GM18499 (cell line): ENCODE results near the gene FOXB1.
A peak's percentile ranks its signal among the peaks of the same experiment; 100 is the strongest.

Source experiments
- ATAC-seq: cut with Tn5 transposase; IDR thresholded peaks from one replicate; pipeline ENCODE4 v1.9.1; 2021; ENCODE audit warnings: moderate number of reproducible peaks; ENCODE audit not compliant: insufficient read depth, unreplicated experiment

Gene FOXB1

GRCh38 chr15:60004009-60004845 is at the start of gene FOXB1:
FOXB1 (plus strand) TSS chr15:60004311; CDS start chr15:60004964, 653 bp downstream.
- ATAC-seq = no peak

GRCh38 chr15:59958288-59958687 is 45.8 kb upstream of the FOXB1 start:
- ATAC-seq = no peak

GRCh38 chr15:59960318-59960717 is 43.8 kb upstream of the FOXB1 start:
- ATAC-seq = no peak

- no peak for ATAC-seq
Measured at GRCh38 chr15:59963322-59963721, 40.8 kb upstream of the FOXB1 start.

DNA sequence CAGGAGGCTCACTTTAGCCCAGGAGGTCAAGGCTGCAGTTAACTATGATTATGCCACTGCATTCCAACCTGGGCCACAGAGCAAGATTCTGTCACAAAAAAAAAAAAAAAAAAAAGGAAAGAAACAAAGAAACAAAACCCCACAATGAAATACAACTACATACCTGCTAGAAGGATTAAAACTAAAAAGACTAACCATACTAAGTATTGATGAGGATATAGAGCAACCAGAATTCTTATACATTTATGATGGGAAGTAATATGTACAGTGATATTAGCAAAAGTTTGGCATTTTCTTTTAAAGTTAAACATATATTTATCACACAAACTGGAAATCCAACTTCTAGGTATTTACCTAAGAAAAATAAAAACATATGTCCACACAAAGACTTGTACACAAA is 40.2 kb upstream of the FOXB1 start:
- ATAC-seq = no peak

DNA sequence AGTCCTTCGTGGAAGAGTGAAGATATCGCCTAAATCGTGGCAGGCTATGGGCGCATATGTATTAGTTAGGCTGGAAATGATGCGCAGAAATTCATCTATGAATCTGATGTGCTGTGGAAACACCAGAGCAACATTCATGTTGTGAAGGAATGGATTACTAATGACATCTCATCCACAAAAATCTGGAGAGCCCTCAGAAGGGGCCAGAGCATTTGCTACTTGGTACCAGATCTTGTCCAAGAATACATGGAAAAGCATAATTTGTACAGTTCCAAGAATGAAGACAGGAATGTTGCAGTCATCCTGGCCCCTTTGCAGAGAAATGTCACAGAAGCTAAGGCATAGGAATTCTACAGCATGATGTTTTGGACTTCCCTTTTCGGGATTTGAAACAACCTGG is 38.4 kb upstream of the FOXB1 start:
- ATAC-seq = no peak

GRCh38 chr15:59966262-59966661 is 37.8 kb upstream of the FOXB1 start:
- ATAC-seq = no peak

- no peak for ATAC-seq
Measured at GRCh38 chr15:59968314-59968713, 35.8 kb upstream of the FOXB1 start.

DNA sequence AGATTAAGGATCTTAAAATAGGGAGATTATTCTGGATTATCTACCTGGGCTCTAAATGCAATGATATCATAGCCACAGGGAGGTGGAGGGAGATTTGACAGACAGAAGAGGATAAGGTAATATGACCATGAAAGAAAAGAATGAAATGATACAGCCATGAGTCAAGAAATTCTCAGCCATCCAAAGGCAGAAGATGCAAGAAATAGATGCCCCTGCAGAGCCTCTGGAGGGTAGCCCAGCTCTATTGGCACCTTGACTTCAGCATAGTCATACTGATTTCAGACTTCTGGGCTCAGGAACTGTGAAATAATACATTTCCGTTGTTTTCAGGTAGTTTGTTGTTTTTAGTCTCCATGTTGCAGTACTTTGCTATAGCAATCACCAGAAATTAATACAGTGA is 31.9 kb upstream of the FOXB1 start:
- ATAC-seq = no peak

DNA sequence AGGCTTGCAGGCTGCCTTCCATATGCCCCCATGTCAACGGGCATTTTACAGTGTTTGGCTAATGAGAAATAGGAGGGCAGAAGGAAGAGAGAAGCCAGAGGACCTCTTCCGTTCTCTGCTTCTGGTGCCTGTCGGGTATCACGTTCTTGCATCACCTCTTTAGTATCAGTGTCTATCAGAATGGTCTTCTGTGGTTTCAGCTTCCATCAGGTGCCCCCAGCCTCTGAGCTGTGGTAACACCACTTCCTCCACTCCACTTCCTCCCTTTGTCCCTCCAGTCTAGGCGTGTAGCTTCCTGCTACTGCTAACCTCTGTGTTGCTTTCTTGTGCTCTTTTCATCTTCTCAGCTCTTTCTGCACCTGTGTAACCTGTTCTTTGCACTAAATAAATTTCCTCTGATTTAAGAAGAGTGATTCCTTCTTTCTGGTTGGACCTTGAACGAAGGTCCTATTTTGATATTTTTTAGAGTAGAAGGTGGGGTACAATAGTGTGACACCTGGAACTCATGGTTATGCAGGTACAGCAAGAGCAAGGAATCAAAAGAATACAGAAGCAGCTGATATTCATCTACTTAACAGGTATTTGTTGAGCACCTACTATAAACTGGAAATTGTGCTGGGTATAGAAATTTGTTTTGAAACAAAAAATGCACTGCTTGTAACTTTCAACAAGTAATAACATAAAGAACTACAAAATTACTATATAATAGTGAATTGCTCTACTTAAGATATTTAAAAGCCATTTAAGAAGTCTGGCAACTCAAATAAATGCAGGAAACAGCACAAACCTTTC is 27.4 kb upstream of the FOXB1 start:
- no peak for ATAC-seq

- no peak for ATAC-seq
Measured at GRCh38 chr15:59991834-59992233, 12.3 kb upstream of the FOXB1 start.

DNA sequence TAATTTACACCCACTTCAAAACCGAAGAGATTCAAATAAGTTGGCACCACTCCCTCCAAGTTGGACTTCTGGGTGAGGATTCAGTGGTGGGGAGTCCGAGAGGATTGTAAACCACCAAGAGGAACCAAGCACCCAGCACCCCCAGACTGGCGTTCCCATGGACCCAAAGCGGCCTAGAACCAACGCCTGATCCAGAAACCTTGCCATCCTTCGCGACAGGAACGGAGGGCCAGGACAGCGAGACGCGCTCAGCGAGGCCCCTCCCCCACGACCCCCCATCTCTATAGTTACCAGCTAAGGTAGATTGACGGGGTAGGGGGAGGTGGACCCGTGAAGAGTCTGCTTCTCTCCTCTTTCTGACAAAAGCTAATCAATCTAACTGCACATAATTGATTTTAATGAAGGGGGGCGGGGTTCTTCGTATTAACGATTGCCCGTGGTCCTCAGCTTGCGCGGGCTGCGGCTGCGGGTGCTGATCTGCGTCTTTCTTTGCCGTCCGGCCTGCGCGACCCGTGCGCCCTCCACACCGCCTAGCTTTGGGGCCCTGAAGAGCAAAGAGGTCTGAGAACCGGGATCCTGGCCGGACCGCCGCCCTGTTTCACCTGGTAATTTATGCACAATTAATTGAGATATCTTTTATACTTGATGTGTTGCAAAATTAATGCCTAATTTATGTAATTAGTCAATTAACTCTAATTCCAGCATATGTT is 10.9 kb upstream of the FOXB1 start:
- ATAC-seq = no peak

GRCh38 chr15:59993950-59994401 is 10.1 kb upstream of the FOXB1 start:
- no peak for ATAC-seq

GRCh38 chr15:59994526-59994887 is 9.6 kb upstream of the FOXB1 start:
- no peak for ATAC-seq

GRCh38 chr15:59994888-59995557 is 9.1 kb upstream of the FOXB1 start:
- ATAC-seq = no peak

- ATAC-seq = no peak
Measured at GRCh38 chr15:59995568-59996297, 8.4 kb upstream of the FOXB1 start.

GRCh38 chr15:59996298-59997041 is 7.6 kb upstream of the FOXB1 start:
- ATAC-seq = no peak

- peak; percentile 45 for ATAC-seq
Measured at GRCh38 chr15:59997070-59997701, 6.9 kb upstream of the FOXB1 start.
